Panc1 (cell line): ENCODE data around the gene SRPRA. TPM values are rescaled to one million over a fixed set of nuclear protein-coding genes. Genes with fewer than 3 reads are reported as not detected.
"Not testable (repeated sequence)": the region's sequence is repeated elsewhere in the genome, so short reads cannot be mapped to it uniquely, and the experiment has no call there.

Experiments used
- ATAC-seq: fragments of 200-7000 bp; cut with Tn5 transposase; 2 replicates; pipeline ENCODE4 v1.9.1; 2020; ENCODE audit warnings: mild to moderate bottlenecking, moderate library complexity
- BruUV-seq: library from RNA; stranded (reverse); fragments of 400-500 nt; replicated peaks from 2 replicates; lab custom pipeline; 2021; lab: Mats Ljungman, UMichigan
- CTCF ChIA-PET: fragments of 300-600 bp; sonication (Branson Sonifier 250); formaldehyde crosslinking; loops from one replicate; lab custom pipeline; 2022; ENCODE audit warnings: antibody characterized with exemption; lab: Charles Lee
- POLR2A ChIA-PET: fragments of 300-600 bp; sonication (Branson Sonifier 250); formaldehyde crosslinking; loops from one replicate; lab custom pipeline; 2022; ENCODE audit warnings: antibody characterized with exemption; lab: Charles Lee
- DNase-seq: peaks from one replicate; pipeline ENCODE4 v3.0.0-alpha.2; 2010; ENCODE audit warnings: low read depth, low spot score
- H3K27ac ChIP-seq: 2 replicates; pipeline ENCODE4 v1.5.1; 2011; ENCODE audit warnings: mild to moderate bottlenecking, low read length, inconsistent platforms
- H3K27me3 ChIP-seq: fragments of 200-500 bp; sonication (Bioruptor generic); 2 replicates; pipeline ENCODE4 v1.6.0; 2014; ENCODE audit warnings: low read length, inconsistent platforms; ENCODE audit not compliant: control insufficient read depth, insufficient read depth
- H3K36me3 ChIP-seq: fragments of 200-500 bp; sonication (Bioruptor generic); 2 replicates; pipeline ENCODE4 v1.5.1; 2014; ENCODE audit warnings: inconsistent platforms, mild to moderate bottlenecking, low read length, moderate library complexity; ENCODE audit not compliant: control insufficient read depth, insufficient read depth
- H3K4me1 ChIP-seq: 2 replicates; pipeline ENCODE4 v1.5.1; 2011; ENCODE audit warnings: inconsistent platforms, mild to moderate bottlenecking, low read length, moderate library complexity; ENCODE audit not compliant: control insufficient read depth, insufficient read depth
- H3K4me3 ChIP-seq, 2 experiments: 2 replicates each; pipeline ENCODE4 v1.5.1; 2011 to 2012; ENCODE audit warnings: low read depth in 2 of 2, low read length in 2 of 2, mild to moderate bottlenecking in 2 of 2, inconsistent platforms in 1 of 2, moderate library complexity in 1 of 2
- H3K9me3 ChIP-seq: fragments of 200-500 bp; sonication (Bioruptor generic); 2 replicates; pipeline ENCODE4 v1.5.1; 2014; ENCODE audit warnings: low read depth, mild to moderate bottlenecking, inconsistent platforms, low read length, moderate library complexity; ENCODE audit not compliant: control insufficient read depth, insufficient read depth
- POLR2AphosphoS5 ChIP-seq: IDR thresholded peaks from 2 replicates; pipeline ENCODE4 v1.6.1; 2012; ENCODE audit warnings: mild to moderate bottlenecking, low read depth, low read length, moderate library complexity
- SIN3A ChIP-seq: IDR thresholded peaks from 2 replicates; pipeline ENCODE4 v1.6.1; 2012; ENCODE audit warnings: low read depth, mild to moderate bottlenecking, low read length, moderate library complexity, borderline replicate concordance; ENCODE audit not compliant: insufficient read depth
- TCF7L2 ChIP-seq: IDR thresholded peaks from 2 replicates; pipeline ENCODE4 v1.6.1; 2011; ENCODE audit warnings: mild to moderate bottlenecking, low read depth, low read length, inconsistent platforms
- in situ Hi-C: cut with HindIII; loops from 2 replicates; pipeline ENCODE4 v1.10.0; 2016; ENCODE audit warnings: low sequenced_read_pairs, low pct_unique_long_range_greater_than_20kb
- intact Hi-C: fragments of 100-400 bp; cut with micrococcal nuclease; formaldehyde crosslinking; loops from one replicate; pipeline ENCODE4 v1.10.0; 2022; ENCODE audit not compliant: unreplicated experiment
- total RNA-seq: library from RNA; stranded (reverse); gene quantifications from one replicate; pipeline ENCODE4 v1.2.1, GENCODE V29; 2021; ENCODE audit not compliant: unreplicated experiment
- TF ChIP-seq, protein P1 (sequence below), 2 experiments: IDR thresholded peaks; 2 replicates each; pipeline ENCODE4 v1.6.1; 2011 to 2012; ENCODE audit warnings: low read depth in 2 of 2, control low read depth in 1 of 2, low read length in 1 of 2, mild to moderate bottlenecking in 1 of 2, moderate library complexity in 1 of 2; ENCODE audit not compliant: insufficient read depth in 1 of 2
- TF ChIP-seq, protein P2 (sequence below): fragments of 450-650 bp; IDR thresholded peaks from 2 replicates; pipeline ENCODE4 v1.5.1; 2017; ENCODE audit warnings: mild to moderate bottlenecking

The SRPRA gene
- total RNA-seq, 1 experiment from 2014 or later, result 149 TPM

DNA sequence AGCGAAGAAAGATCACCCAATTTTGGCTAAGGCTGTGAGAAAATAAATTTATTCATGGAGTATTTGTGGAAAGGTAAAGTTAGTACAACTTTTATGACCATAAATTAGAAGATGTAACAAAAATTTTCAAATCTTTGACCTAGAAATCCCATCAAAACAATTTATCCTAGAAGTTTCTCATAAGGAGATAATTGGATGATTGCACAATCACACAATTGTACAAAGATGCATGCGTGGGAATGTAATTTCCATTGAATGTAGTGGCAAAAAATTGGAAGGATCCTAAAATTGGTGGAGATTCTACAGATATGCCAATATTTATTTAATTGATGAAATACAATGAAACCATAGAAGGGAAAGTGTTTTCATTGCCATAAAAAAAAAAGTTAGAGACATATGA lies 11.6 kb downstream of the SRPRA start:
- Histone ChIP-seq H3K4me3 (no peak overlapping the region), H3K27me3 (no peaks in the 10 kb centered on the region), H3K9me3 (no peaks in the 10 kb centered on the region), H3K36me3 (peaks cover 8% of the 10 kb centered on the region), H3K4me1 (no peaks in the 10 kb centered on the region), H3K27ac (no peak overlapping the region)
- TF ChIP-seq TCF7L2, result no peak
- TF ChIP-seq, protein P1, sequence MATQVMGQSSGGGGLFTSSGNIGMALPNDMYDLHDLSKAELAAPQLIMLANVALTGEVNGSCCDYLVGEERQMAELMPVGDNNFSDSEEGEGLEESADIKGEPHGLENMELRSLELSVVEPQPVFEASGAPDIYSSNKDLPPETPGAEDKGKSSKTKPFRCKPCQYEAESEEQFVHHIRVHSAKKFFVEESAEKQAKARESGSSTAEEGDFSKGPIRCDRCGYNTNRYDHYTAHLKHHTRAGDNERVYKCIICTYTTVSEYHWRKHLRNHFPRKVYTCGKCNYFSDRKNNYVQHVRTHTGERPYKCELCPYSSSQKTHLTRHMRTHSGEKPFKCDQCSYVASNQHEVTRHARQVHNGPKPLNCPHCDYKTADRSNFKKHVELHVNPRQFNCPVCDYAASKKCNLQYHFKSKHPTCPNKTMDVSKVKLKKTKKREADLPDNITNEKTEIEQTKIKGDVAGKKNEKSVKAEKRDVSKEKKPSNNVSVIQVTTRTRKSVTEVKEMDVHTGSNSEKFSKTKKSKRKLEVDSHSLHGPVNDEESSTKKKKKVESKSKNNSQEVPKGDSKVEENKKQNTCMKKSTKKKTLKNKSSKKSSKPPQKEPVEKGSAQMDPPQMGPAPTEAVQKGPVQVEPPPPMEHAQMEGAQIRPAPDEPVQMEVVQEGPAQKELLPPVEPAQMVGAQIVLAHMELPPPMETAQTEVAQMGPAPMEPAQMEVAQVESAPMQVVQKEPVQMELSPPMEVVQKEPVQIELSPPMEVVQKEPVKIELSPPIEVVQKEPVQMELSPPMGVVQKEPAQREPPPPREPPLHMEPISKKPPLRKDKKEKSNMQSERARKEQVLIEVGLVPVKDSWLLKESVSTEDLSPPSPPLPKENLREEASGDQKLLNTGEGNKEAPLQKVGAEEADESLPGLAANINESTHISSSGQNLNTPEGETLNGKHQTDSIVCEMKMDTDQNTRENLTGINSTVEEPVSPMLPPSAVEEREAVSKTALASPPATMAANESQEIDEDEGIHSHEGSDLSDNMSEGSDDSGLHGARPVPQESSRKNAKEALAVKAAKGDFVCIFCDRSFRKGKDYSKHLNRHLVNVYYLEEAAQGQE (IDR thresholded peaks at IDR 0.05; ENCODE audit: insufficient read depth in 1 of 2, low read depth in 2 of 2, low read length in 1 of 2), result no peak
- TF ChIP-seq, protein P2, sequence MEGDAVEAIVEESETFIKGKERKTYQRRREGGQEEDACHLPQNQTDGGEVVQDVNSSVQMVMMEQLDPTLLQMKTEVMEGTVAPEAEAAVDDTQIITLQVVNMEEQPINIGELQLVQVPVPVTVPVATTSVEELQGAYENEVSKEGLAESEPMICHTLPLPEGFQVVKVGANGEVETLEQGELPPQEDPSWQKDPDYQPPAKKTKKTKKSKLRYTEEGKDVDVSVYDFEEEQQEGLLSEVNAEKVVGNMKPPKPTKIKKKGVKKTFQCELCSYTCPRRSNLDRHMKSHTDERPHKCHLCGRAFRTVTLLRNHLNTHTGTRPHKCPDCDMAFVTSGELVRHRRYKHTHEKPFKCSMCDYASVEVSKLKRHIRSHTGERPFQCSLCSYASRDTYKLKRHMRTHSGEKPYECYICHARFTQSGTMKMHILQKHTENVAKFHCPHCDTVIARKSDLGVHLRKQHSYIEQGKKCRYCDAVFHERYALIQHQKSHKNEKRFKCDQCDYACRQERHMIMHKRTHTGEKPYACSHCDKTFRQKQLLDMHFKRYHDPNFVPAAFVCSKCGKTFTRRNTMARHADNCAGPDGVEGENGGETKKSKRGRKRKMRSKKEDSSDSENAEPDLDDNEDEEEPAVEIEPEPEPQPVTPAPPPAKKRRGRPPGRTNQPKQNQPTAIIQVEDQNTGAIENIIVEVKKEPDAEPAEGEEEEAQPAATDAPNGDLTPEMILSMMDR, result no peak
- TF ChIP-seq SIN3A, result no peak
- DNase-seq (no peak), ATAC-seq (no peak)
- BruUV-seq, result TSS peak; percentile 43
- ChIA-PET POLR2A (no interaction called here), CTCF (no interaction called here)
- intact Hi-C loops, result no loop called here
- in situ Hi-C loops, result no loop called here

DNA sequence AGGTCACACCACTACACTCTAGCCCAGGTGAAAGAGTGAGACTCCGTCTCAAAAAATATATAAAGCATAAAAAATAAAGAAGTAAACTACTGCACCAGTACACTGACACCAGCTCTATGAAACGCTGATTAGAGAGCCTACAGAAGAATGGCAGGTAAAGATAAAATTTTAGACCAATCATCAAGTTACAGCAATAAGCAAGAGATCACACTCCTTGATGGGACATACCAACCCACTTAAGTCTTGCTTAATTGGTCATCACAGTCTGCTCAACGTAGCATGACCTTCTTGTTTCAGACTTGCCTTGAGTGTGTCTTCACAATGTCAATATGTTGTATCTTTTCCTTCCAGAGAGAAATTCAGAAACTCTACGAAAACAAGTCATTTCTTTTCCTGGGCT lies 12.5 kb downstream of the SRPRA start:
- Histone ChIP-seq H3K4me3 (no peak overlapping the region), H3K36me3 (peaks cover 5% of the 10 kb centered on the region), H3K27me3 (no peaks in the 10 kb centered on the region), H3K9me3 (no peaks in the 10 kb centered on the region), H3K27ac (no peak overlapping the region), H3K4me1 (no peaks in the 10 kb centered on the region)
- no peak for TF ChIP-seq SIN3A
- no peak for TF ChIP-seq TCF7L2
- TF ChIP-seq, protein P1 (IDR thresholded peaks at IDR 0.05; ENCODE audit: insufficient read depth in 1 of 2, low read depth in 2 of 2, low read length in 1 of 2), result no peak
- TF ChIP-seq, protein P2, result no peak
- TF ChIP-seq POLR2AphosphoS5, result no peak
- DNase-seq (no peak), ATAC-seq (no peak)
- ChIA-PET POLR2A (no interaction called here), CTCF (no interaction called here)
- no TSS peak for BruUV-seq
- intact Hi-C loops, result no loop called here
- in situ Hi-C loops, result no loop called here

DNA sequence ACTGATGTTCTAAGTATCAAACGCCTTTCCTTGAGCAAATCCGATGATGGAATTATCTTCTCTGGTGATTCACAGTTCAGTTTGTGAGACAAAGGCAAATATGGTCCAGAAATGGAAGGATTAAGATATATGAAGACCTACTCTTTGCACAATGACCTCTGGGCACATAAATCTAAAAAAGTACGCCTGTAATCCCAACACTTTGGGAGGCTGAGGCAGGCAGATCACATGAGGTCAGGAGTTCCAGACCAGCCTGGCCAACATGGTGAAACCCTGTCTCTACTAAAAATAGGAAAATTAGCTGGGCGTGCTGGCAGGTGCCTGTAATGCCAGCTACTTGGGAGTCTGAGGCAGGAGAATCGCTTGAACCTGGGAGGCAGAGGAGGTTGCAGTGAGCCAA lies 13.2 kb downstream of the SRPRA start:
- H3K27ac ChIP-seq, DNase-seq, H3K4me1 ChIP-seq, BruUV-seq, intact Hi-C loops, H3K4me3 ChIP-seq, POLR2A ChIA-PET, H3K9me3 ChIP-seq, in situ Hi-C loops, ATAC-seq, H3K27me3 ChIP-seq, CTCF ChIA-PET, H3K36me3 ChIP-seq: not testable (repeated sequence)
